Parathyroid adenoma (tissue), 2 donors: ENCODE data around the gene SCN5A.

ENCODE experiments used
- H2AFZ ChIP-seq: fragments of 300-600 bp; sonication (generic); one replicate; pipeline ENCODE4 v1.7.0; 2017; ENCODE audit warnings: antibody characterized with exemption, mild to moderate bottlenecking
- H3K27ac ChIP-seq: fragments of 300-600 bp; sonication (generic); one replicate; pipeline ENCODE4 v1.7.0; 2017
- H3K27me3 ChIP-seq: fragments of 300-600 bp; sonication (generic); one replicate; pipeline ENCODE4 v1.7.0; 2017; ENCODE audit warnings: low read length; ENCODE audit not compliant: control insufficient read depth, insufficient read depth
- H3K36me3 ChIP-seq: fragments of 300-600 bp; sonication (generic); one replicate; pipeline ENCODE4 v1.7.0; 2017; ENCODE audit warnings: low read length; ENCODE audit not compliant: control insufficient read depth, insufficient read depth
- H3K4me1 ChIP-seq: fragments of 300-600 bp; sonication (generic); one replicate; pipeline ENCODE4 v1.7.0; 2017; ENCODE audit warnings: control low read depth
- H3K4me2 ChIP-seq: fragments of 300-600 bp; sonication (generic); one replicate; pipeline ENCODE4 v1.7.0; 2017; ENCODE audit warnings: low read length
- H3K4me3 ChIP-seq: fragments of 300-600 bp; sonication (generic); one replicate; pipeline ENCODE4 v1.7.0; 2017; ENCODE audit warnings: low read depth, low read length
- H3K79me2 ChIP-seq: fragments of 300-600 bp; sonication (generic); one replicate; pipeline ENCODE4 v1.7.0; 2017; ENCODE audit warnings: control low read depth
- H3K9ac ChIP-seq: fragments of 300-600 bp; sonication (generic); one replicate; pipeline ENCODE4 v1.7.0; 2017; ENCODE audit warnings: mild to moderate bottlenecking
- H3K9me3 ChIP-seq: fragments of 300-600 bp; sonication (generic); one replicate; pipeline ENCODE4 v1.7.0; 2017; ENCODE audit warnings: low read length; ENCODE audit not compliant: control insufficient read depth
- TF ChIP-seq, protein P1 (sequence below): fragments of 300-600 bp; sonication (generic); IDR thresholded peaks from one replicate; pipeline ENCODE4 v1.7.0; 2017; ENCODE audit warnings: antibody characterized with exemption, mild to moderate bottlenecking
- donor health status: primary hyperparathyroidism.

SCN5A gene

DNA sequence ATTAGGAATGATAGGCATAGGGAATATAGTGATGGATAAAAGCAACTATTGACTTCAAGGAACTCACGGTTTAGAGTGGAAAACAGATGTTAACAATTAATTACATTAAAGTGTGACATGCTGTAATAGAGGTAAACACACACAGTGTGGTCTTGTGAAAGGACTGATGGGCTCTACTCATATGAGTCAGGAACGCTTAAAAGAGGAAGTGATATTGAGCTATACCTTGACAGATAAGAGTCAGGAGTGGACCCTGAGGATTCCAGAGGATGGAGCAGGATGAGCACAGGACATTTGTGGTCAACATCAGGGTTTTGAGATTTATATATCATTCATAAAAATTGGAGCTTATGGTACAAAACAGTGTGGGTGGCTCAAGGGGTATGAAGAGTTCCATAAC is 142.4 kb downstream of the SCN5A start:
- Histone ChIP-seq H3K4me1 (no peaks in the 10 kb centered on the region), H3K9me3 (no peaks in the 10 kb centered on the region), H3K4me2 (no peak overlapping the region), H3K27me3 (no peaks in the 10 kb centered on the region), H3K79me2 (no peaks in the 10 kb centered on the region), H3K27ac (no peak overlapping the region), H3K36me3 (no peaks in the 10 kb centered on the region), H3K9ac (no peak overlapping the region), H3K4me3 (no peak overlapping the region), H2AFZ (no peak overlapping the region)
- TF ChIP-seq, protein P1, sequence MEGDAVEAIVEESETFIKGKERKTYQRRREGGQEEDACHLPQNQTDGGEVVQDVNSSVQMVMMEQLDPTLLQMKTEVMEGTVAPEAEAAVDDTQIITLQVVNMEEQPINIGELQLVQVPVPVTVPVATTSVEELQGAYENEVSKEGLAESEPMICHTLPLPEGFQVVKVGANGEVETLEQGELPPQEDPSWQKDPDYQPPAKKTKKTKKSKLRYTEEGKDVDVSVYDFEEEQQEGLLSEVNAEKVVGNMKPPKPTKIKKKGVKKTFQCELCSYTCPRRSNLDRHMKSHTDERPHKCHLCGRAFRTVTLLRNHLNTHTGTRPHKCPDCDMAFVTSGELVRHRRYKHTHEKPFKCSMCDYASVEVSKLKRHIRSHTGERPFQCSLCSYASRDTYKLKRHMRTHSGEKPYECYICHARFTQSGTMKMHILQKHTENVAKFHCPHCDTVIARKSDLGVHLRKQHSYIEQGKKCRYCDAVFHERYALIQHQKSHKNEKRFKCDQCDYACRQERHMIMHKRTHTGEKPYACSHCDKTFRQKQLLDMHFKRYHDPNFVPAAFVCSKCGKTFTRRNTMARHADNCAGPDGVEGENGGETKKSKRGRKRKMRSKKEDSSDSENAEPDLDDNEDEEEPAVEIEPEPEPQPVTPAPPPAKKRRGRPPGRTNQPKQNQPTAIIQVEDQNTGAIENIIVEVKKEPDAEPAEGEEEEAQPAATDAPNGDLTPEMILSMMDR: no peak

DNA sequence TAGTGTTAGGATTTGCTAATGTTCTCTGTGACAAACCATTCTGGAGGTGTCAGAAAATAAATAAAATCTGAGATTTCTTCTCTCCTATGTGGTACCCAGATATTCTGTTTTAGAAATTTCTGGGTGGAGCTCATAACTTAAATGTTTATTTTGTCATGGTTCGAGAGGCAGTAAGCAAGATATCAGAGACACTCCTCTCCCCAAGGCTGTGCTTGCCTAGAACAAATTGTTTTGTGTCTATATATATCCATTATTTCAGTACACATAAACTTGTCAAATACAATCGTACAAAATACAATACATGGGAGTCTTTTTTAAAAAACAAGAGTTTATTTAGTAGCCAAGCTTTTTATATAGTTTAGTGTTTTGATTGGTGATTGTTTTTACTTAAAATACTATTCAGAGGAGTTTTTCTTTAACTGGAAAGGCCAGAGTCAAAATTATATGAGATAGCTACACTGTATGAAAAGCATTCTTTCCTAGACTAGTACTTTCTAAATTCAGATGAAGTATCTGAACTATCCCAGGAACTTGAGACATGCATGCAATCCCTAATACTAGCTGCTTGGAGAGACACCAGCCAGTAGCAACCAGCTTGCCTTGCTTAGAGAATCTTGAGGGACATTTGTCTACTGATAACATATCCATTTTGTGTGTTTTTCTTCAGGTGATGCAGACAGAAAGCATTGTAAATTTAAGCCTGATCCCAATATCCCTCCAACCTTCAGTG is 148.6 kb downstream of the SCN5A start:
- Histone ChIP-seq H3K79me2 (no peaks in the 10 kb centered on the region), H3K9ac (no peak overlapping the region), H3K27me3 (no peaks in the 10 kb centered on the region), H3K9me3 (no peaks in the 10 kb centered on the region), H3K4me1 (no peaks in the 10 kb centered on the region), H3K4me3 (no peak overlapping the region), H2AFZ (no peak overlapping the region), H3K27ac (no peak overlapping the region), H3K36me3 (no peaks in the 10 kb centered on the region), H3K4me2 (no peak overlapping the region)
- TF ChIP-seq, protein P1: no peak
